SIG-M5 (cell line): ENCODE results near the gene TUBA4A.
A peak's percentile ranks its signal among the peaks of the same experiment; 100 is the strongest.

ENCODE experiments used
- DNase-seq: peaks from one replicate; lab custom pipeline; 2025; lab: John Stamatoyannopoulos, UW

TUBA4A gene

GRCh38 chr2:219286436-219287115 is 32.9 kb upstream of the TUBA4A start:
- no peak for DNase-seq

- DNase-seq = no peak
Observed at GRCh38 chr2:219285894-219286425, 32.2 kb upstream of the TUBA4A start.

DNA sequence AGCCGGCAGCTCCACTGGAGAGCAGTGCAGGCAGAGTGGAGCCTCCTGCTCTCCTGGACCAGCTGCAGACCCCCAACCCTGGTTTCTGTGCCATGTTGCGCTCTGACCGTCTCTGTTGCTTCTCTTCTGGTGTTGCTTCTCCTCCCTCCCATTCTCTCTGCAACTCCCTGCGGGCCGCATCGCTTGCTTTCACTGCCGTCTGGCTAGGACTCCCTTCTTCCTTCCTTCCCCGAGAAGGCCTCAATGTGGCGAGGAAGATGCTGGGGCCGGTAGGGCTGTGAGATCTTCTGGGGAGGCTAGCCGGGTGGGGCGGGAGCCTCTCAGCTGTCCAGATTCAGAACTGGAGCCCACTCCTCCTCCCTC is 31.6 kb upstream of the TUBA4A start:
- no peak for DNase-seq

- no peak for DNase-seq
Observed at GRCh38 chr2:219284501-219285372, 31.0 kb upstream of the TUBA4A start.

DNA sequence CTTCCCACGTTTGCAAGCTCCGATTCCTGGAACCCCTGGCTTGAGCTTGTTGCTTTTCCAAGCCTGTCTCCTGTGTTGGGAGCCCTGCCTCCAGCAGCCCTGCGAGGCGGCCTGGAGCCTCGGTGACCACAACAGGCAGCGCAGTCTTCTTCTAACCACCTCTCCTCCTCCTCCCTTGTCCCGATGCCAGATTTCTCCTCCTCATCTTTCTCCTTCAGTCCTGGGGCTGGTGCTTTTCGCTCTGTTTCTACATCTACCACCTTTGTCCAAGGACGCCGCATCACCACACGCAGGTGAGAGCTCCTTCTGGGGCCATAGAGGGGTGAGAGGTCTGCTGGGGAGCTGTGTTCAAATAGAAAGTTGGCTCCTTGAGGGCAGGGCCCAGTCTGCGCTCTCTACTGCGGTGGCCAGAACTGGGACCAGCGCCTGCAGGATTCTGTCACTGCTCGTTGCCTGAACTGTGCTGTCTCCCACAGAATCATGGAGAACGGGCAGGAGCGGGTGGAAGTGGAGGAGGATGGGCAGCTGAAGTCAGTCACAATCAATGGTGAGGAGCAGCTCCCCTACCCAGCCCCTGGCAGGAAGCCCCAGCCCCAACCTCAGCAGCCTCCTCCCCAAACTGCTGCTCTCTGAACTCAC is 29.3 kb upstream of the TUBA4A start:
- no peak for DNase-seq

GRCh38 chr2:219282375-219282774 is 28.7 kb upstream of the TUBA4A start:
- no peak for DNase-seq

DNA sequence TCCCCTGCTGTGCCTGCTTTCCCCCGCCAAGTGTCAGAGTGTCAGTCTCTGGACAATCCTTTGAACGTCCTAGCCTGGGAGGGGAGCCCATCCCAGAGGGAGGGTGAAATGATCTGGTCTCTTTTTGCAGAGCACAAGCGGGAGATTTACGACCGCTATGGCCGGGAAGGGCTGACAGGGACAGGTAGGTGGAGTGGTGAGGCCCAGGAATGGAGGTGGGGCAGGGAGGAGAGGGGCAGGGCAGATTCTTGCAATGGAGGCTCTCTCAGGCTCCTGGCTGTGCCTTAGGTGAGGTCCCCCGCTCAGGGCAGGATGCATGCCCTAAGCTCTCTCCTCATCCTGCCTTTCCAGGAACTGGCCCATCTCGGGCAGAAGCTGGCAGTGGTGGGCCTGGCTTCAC is 27.9 kb upstream of the TUBA4A start:
- no peak for DNase-seq

- DNase-seq = no peak
Observed at GRCh38 chr2:219280651-219281050, 26.9 kb upstream of the TUBA4A start.

DNA sequence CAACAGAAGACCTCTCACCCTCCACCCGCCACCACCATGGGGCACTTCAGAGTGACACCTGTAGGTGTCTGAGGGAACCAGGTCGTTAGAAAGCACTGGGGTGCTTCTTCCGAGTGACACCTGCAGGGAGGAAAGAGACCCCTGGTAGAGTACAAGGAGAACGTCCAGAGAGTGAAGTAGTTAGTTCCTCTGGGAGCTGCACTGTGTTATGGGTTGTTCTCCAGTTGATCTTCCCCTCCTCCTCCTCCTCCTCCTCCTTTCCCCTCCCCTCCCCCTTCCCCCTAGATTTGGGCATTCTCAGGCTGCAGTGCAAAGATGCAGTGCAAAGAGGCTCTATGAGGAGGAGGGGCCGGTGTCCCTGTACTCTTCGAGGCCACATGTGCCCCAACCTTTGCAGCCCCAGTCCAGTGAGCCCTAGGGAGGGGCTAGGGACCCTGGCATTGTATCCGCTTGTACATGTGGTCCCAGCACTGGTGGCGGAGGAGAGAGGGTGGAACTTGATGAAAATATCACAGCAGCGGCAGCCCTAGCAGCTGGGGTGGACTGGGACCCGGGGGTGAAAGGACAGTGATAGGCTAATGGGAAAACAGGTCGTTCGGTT is 26.3 kb upstream of the TUBA4A start:
- DNase-seq = no peak

DNA sequence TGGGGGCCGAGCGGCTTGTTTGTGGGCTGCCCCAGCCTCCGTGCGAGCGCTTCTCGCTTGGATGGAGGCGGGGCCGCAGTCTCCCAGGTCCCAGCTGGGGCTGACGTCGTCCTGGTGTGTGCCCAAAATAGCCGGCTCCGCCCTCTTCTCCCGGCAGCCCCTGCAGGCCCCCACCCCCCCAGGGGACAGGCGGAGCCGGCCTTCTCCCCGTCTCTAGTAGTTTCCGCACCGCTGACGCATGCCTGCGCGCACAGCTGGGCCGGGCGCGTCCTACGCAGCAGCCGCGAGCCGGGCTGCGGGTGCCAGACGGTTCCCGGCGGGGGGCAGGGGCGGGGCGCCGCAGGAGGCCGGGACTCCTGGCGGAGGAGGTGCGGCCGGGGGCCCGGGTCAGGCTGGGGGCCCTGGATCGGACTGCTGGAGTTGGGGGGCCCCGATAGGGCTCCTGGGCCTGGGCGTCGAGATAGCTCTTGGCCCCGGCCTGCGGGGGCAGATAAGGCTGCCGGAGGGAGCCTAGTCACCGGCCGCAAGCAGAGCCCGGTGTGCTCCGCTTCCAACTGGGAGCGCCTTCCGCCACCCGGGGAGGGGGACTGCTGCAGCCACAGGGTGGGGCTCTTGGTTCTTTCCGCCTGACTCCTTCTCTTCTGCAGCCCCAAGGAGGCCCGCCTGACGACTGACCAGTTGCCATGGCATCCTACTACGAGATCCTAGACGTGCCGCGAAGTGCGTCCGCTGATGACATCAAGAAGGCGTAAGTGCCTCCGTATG is 25.6 kb upstream of the TUBA4A start, which contains the start of gene DNAJB2:
DNAJB2 (plus strand) TSS at position 216 of the 765 bp plus-strand sequence; CDS start at position 684, 468 bp downstream.
- peak; percentile 89 for DNase-seq

GRCh38 chr2:219278655-219279150 is 25.0 kb upstream of the TUBA4A start:
- no peak for DNase-seq

DNA sequence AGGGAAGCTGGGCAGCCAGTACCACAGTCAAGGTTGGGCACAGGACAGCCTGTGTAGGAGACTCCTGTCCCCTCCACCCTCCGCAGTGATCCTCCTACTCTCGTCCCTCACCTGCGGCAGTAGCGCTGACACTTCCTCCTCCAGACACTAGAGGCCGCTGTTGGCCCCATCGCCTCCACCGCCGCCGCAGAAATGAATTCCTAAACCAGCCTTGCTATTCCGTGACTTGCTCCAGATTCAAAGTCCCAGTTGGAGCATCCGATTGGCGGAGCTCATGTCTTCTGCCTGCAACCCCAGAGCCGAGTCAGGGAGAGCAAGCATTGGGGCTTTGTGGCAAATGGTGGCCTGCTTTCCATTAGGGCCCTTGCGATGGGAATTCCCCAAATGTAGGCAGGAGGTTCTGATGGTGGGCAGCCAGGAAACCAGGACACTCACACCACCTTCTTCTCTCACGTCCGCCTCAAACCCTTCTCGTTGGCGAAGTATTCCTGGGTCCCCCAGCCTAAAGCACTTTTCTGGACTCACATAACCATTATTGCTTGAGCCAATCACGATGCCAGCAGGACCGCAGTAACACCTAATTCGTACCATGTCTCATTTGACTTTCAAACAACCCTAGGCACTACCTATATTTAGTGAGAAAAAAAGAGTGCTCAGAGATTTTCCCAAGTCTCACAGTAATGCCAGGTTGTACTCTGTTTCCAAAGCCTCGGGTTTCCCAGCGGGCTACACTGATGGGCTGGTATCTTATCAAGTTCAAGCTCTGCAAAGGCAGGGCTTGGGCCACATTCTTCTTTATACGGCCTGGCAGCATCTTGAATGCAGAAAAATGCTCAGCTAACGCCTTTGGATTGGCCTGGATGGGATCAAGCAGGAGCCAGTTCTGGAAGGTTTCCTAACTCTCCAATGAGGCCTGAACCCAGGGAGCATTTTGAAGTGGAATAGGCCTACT is 24.3 kb upstream of the TUBA4A start:
- no peak for DNase-seq

- no peak for DNase-seq
Observed at GRCh38 chr2:219274361-219274921, 20.7 kb upstream of the TUBA4A start.

GRCh38 chr2:219273937-219274336 is 20.2 kb upstream of the TUBA4A start:
- DNase-seq = no peak

- DNase-seq = no peak
Observed at GRCh38 chr2:219272995-219273394, 19.3 kb upstream of the TUBA4A start.

DNA sequence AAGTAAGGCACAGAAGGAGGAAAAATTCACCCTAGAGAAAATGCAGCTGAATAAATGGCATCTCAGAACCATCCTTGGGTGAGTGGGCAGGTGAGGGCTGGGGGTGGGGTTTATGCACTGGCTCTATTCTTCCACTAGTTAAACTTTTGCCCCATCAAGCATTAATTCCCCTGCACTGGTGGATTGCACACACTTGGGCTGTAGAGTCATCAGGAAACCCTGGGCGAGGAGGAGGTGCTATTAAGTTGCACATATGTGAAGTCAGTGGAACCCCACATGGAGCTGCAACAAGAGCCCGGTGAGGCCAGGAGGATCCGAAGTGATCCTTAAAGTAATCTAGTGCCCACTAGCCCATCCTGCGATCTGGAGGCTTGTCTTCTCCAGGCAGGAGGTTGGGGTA is 18.6 kb upstream of the TUBA4A start:
- DNase-seq = no peak

- DNase-seq = no peak
Observed at GRCh38 chr2:219271021-219271420, 17.3 kb upstream of the TUBA4A start.

DNA sequence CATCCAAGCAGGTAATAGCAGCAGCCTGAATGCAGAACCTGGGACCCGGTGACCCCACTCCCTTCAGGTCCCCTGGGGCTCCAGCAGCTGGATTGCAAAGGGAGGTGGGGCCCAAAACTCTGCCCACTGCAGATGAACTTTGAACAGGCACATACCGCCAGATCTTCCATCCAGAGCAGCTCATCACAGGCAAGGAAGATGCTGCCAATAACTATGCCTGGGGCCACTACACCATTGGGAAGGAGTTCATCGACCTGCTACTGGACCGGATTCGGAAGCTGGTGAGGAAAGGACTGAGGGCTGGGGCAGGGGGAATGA is 16.3 kb upstream of the TUBA4A start:
- no peak for DNase-seq

GRCh38 chr2:219269362-219270054 is 15.8 kb upstream of the TUBA4A start:
- DNase-seq = no peak
